Ramos (cell line): Measurements from ENCODE around the gene SLC37A1.

Source experiments
- in situ Hi-C: fragments of 300-500 bp; cut with MboI; formaldehyde crosslinking; loops from one replicate; pipeline ENCODE4 v1.14.3; 2022; ENCODE audit warnings: low sequenced_read_pairs; ENCODE audit not compliant: unreplicated experiment

SLC37A1 gene

DNA sequence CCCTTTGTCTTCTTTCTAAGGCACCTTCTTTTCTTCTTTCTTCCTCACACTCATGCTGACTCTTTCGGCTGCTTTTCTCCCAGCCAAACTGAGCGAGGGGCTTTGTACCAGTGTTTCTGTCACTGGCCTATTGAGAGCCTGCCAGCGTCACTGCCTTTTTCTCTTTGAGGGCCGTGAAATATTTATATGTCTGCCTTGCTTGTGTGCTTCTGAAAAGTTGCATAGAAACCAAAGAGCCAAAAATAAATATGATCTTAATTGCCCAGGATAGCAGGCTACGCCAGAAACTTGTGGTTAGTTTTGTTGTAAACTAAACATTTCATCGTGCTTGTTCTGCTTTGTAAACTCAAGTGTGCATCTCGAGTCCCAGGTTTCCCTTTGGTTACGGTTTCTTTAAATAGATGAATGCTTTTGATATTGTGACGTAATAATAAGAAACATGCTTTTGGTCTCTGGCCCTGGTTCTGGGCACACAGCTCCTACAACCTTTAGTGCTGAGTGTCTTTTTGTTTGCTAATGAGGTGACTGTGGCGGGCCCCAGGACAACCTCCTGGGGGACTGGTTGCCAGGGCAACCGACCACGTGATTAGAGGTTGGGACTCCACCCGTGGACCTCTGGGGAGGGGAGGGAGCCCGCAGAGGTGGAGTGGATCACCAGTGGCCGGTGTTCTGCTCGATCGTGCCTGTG, 10.8 kb downstream of the SLC37A1 start:
- in situ Hi-C loops, result no loop called here

DNA sequence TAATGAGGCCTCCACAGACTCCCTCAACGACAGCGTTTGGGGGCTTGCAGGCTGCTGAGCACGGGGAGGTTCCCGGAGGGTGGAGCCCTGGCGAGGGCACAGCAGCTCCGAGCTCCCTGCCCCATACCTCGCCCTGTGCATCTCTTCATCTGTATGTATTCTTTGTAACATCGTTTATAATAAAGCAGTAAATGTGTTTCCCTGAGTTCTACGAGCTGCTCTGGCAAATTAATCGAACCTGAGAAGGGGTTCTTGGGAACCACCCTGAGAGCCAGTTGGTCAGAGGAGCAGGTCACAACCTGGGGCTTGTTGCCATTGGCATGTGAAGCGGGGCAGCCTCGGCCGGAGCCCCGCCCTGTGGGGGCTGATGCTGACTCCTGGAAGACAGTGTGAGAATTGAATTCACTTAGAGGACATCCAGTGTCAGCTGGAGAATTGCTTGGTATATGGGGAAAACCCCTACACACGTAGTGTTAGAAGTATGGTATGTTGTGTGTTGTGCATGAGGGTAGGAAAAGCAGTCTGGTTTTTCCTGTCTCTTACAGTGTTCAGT, 11.5 kb downstream of the SLC37A1 start:
- in situ Hi-C loops, result no loop called here

DNA sequence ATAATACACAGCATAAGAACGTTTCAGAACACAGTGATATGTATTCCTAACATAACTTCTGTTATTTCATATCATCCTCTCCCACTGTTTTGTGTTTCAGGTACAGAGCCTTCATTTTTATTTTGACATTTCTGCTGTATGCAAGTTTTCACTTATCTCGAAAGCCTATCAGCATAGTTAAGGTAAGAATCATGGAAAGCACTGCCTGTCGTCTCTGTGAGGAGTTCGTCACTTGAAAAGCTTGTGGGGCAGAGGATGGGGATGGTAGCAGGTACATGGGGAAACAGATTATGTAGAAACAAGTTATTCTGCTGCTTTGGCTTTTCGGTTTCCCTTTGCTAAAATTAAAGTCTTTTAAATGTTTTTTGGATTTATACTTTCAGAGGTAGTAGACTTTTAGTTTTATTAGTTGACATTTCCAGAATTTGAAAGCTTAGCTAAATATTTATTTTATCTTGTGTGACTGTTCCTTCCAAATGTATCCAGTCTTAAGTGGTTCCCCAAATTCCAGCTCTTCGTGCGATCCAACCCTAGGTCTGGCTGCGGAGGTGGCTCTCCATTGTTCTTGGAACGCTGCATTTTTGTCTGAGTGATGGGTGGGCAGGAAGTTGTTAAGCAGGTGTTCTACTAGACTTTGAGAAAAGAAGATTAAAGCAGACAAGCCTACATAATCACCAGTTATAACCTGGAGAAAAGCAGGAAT, 12.2 kb downstream of the SLC37A1 start:
- in situ Hi-C loops, result no loop called here

DNA sequence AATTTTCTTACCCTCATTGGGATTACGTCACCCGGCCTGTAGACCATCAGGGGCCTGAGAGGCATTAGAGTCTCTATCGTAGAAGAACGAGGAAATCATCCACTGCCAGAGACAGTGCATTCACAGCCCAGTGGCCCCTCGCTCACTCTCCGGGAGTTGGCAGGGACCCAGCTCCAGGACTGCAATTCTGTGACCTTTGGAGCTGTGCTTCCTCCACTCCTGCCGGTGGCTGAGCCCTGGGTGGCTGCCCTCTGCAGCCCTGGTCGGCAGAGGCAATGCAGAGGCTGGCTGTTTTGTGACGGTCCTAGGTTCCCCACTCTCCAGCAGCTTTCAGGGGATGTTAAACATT, 12.7 kb downstream of the SLC37A1 start:
- in situ Hi-C loops, result no loop called here

DNA sequence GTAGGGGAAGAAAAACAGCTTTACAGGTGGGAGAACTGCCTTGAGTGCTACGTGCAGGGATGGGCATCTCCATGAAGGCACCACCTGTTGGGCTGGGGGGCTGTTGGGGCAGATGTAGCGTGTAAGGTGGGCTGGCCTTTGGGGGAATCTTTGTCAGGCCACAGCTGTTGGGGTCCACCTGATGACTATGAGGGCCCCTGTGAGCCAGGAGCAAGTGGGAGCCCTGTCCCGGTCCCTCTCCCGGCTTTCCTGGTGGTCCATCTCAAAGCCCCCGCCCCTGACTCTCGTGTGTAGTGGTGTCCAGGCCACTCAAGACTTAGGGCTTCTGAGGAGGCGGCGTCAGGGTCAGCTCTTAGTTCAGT, 13.5 kb downstream of the SLC37A1 start:
- in situ Hi-C loops, result no loop called here

DNA sequence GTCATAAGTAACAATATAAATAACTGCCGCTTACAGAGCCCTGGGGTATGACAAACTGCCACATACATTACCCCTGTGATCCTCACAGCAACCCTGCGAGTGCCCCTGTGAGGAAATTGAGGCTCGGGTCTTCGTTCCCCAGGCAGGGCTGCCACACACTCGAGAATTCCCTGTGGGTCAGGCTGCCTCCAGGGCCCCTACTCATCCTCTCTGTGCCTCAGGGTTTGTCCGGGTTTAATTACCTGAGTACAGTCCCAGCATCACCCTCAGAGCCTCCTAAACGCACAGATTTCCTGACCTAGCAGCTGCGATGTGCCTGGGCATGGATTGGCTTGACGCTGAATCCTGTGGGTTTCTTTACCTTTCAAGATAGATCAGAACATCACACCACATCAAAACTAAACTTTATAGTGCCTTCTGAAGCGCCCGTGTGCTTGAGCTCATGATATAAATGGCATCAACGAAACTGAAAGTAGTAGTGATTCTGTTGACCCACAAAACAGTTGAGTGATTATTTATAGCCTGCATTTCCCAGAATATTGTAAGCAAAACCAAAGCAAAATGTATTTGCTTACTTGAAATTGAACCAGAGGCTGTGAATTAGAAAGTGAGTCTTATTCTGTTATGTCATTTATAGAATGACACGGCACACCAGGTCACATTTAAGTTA, 14.0 kb downstream of the SLC37A1 start:
- in situ Hi-C loops, result no loop called here

DNA sequence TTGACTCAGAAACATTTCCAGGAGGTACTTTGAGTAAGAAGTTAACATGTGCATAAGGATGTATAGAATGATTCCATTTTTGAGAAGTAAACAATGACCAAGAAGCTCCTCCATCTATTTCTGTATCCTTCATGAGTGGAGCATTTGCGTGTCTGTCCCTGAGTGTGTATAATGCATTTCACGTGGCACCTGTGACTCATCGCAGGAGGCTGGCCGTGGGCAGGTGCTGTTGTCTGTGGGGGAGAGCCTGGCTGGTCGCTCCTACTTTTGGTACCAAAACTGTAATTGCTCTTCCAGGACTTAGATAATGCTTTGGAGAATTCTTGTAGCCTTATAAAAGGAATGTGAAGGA, 16.5 kb downstream of the SLC37A1 start:
- in situ Hi-C loops, result no loop called here

DNA sequence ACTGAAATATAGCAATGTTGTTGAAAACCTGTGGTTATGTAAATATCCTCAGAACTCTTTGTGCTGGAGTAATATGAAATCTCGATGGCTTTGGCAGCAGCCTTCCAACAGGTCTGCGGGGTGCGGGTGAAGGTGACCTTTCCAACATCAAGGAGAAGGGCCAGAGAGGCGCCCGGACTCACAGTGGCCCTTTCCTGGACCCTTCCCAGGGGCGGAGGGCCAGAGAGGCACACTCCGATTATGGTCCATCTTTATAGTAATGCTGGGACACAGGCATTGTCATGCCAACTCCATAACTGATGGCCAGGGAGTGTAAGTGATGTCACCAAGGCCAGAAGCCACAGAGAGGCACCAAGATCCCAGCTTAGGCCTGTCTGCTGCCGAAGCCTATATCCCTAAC, 18.1 kb downstream of the SLC37A1 start:
- in situ Hi-C loops, result no loop called here

DNA sequence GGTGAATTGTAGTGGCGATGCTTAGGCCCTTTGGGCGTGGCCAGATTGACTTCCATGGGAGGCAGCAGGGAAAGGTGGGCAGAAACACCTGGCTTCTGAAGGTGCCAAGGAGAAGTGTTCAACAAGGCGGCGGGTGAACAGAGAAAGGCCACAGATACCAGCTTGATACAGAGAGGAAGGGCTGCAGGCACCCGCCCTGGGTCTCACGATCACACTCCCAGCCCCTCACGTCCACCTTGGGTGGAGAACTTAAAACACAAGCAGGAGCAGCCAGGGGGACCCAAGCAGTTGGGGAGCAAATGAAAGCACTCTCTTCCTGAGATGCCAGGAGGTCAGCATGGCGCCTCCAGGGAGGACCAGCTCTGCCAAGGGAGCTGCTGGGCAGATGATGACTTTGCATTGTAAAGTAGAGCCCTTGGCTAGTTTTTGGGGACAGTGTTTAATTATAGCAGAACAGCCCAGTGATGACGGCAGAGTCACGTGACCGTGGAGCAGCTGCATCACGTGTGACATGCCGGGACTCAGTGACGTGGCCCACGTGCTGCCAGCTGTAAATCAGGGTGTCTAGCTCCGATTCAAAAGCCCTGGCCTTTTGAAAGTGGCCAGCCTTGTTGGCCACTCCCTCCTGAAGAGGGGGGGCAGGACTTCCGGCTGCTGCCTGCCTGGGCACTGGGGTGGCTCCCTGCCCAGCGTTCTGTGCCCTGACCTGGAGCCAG, 19.0 kb downstream of the SLC37A1 start:
- in situ Hi-C loops, result no loop called here

DNA sequence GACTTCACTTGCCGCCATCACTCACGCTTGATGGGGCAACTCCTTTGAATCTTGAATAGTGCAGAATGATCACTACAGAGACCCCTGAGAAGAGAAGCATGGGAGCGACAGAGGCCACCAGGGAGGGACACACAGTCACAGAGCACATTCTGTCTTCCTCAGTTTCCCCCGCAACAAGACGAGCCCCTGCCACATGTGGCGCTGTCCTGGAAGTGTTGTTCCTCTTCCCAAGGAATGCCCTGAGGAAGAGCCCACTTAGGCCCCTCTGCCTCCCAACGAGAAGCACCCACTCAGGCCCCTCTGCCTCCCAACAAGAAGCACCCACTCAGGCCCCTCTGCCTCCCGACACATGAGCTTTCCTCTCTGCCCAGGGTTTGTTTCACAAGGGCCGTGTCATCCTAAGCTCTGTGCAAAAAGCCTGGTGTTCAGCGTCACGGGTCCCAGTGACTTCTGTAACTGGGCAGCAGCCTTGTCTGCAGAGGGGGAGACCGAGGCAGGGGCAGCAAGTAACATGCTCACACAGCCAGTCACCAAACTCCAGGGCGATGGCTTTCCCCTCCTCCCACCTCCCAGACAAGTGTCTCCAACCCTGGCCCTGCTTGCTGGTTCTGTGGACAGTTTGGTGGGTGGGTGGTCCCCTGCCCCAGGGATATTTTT, 19.8 kb downstream of the SLC37A1 start:
- in situ Hi-C loops, result no loop called here

DNA sequence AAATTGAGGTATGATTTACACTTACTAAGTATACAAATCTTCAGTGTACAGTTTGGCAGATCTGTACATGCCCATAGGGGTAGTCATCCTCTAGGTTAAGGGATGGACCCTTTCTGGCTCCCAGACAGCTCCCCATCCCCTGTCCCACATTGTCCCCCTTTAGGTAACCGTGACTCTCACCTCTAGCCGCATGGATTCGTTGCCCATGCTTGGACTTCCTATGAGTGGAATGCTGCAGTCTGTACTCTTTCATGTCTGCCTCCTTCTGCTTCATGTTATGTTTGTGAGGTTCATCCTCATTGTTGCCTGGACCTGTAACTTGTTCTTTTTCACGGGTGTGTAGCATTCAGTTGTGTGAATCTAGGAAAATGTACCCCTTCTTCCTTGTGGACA, 20.3 kb downstream of the SLC37A1 start:
- in situ Hi-C loops, result no loop called here

DNA sequence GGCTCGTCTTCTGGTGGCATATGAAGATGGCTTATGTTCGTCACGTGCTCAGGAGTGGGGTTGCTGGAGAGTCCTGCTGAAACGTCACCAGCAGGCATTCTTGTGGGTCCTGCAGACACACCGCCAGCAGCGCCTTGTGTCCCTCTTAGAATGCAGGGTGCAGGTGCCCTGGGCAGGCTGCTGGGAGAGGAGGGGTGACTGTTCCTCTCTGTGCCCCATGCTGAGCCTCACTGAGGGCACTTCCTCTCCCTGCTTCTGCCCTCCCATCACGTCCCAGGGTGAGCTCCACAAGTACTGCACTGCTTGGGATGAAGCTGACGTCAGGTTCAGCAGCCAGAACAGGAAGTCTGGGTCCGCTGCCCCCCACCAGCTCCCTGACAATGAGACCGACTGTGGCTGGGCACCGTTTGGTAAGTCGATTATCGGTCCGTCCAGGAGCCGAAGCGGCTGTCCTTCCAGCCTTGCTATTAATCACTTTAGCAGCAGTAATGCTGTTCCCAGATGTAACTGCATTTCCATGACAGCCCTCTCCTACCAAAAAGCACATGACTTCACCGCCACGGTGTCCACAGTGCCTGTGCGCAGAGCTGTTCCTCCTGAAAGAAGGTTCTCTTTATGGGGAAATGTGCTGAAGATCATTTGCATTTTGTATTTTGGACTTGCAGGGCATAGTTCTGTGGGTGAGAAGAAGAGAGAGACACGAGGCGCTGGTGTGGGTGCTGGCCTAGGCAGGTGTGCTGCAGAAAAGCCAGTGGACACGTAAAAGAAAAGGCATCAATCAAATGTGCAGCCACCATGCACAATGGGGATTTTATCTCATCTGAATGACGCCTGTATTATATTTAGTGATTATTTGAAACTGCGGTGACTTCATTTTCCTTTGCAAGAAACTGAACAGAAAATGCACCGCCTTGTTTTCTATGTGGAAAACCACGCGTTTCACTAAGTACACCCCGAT, 21.0 kb downstream of the SLC37A1 start:
- in situ Hi-C loops, result no loop called here

DNA sequence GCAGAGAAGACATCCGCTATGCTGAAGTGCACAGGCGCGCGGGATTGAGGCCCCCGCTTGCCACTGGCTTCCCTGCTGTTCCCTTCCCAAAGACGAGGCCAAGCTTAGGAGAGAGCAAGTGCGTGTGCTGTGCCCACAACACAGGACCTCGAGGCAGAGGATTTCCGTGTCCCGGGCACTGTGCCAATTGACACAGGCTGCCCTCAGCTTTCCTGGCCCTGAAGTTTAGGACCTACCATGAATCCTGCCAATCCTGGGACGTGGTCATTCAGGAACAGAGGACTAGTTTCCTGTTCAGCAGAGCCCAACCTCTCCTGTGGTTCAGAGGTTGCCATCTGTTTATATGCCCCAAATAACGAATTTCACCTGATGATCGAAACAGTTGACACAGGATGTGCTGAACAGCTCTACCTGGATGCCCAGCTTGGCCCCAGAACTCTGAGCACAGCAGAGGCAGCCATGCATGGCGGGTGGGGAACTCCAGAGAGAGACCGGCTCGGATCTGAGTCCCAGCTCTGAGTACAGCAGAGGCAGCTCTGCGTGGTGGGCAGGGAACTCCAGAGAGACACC, 22.0 kb downstream of the SLC37A1 start:
- in situ Hi-C loops, result no loop called here

DNA sequence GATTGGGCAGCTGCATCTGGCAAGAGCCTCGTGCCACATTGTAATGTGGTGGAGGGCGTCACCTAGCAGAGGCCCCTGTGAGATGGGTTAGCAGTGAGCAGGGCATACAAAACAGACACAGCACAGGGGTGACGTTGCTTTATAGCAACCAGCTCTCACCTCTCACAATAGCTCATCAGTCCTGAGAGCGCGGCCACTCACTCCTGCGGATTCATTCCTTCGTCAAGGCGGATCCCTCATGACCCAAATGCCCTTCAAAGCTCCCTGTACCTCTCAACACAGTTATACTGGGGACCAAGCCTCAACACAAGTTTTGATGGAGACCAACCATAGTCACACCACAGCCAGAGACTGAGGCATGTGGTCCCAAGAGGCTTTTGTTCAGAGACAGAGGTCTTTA, 22.9 kb downstream of the SLC37A1 start:
- in situ Hi-C loops, result no loop called here

DNA sequence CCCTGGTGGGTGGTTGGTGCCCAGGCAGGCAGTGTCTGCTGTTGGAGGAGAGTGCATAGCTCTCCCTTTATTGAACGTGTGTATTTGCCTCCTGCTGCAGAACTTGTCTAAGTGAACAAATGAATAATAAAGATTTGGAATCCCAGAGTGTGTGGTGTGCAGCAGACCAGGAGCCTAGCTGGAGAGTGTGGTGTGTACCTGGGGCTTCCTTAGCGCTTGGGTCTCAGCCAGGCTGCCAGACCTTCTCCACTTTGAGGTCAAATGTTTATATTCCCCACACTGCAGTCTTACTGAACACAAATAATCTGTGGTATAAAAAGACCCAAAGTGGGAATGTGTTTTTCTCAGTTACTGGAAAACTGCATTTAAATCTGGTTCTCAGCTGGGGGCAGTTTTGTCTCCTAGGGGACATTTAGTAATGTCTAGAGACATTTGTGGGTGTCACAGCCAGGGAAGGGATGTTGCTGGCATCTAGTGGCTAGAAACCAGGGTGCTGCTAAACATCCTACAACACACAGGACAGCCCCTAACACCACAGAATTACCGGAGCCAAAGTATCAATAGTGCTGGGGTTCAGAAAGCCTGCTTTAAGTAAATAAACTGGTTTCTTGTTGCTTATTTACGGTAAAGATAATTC, 23.6 kb downstream of the SLC37A1 start:
- in situ Hi-C loops, result no loop called here

DNA sequence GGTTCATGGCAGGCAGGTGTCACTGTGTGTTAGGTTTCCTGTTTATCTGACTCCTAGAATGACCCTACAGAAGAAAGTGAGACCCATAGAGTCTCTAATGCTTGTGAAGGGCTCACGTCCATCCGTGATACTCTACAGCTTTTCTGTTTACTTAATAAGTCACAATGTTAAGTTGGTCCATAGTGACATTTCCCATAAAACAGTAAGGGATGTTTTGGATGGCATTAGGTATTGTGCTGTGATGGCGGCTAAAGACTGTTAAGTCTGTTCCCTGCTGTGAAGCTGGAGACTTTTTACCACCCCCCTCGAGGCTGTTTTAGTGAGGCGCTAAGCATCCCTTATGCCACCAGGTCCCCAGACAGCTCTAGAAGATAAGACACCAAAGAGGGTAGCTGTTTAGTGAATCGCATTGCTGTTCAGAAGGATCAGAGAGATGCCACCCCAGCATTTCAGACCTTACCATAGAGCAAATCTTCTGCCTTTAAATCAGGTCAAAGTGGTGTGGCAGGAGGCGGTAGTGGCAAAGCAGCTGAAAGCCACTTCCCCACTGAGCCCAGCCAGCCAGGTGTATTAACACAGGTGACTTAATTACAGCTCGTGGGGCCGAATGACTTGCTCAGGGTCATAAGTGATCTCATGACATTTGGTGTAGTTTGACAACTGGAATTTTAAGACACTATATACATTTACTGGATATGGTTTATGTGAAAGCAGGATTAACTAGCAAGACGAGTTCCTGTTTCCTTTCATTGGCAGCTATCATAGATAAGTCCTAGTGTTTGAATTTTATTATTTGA, 25.0 kb downstream of the SLC37A1 start:
- in situ Hi-C loops, result no loop called here

DNA sequence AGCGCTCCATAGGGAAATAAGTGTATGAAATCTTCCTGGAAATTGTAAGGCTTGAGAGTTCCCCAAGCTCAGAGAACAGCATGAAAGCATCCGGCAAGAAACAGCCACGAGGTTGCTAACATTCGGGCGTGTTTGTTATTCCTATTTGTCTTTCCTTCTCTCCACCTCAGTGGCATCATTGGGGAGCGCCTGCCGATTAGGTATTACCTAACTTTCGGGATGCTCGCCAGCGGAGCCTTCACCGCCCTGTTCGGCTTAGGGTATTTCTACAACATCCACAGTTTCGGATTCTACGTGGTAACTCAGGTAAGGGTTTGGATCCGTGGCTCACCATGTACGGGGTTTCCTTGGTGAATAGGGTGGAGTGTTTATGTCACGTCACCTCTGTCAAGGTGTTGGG, 25.7 kb downstream of the SLC37A1 start:
- in situ Hi-C loops, result no loop called here

DNA sequence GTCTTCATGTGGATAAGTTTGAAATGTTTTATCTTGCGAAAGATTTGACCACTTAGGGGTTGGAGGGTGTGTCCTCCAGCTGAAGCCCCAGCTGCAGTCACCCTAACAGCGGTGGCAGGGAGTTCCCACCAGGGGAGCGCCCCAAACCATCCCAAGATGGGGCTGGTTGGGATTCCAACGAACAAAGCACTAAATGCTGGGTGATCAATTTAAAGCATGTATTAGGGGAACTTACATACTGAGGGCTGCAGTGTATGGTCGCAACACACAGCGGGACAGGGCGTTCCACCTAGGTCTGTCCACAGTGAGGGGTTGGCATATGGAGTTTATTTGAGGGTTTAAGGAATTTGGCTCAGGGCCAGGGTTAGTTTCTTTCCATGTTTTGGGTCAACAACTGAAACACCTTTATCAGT, 26.3 kb downstream of the SLC37A1 start:
- in situ Hi-C loops, result loop anchor here (10.0 kb wide), 1 partner anchor 225 kb away; the partner anchor contains the start of gene TFF3
